ENCODE data around the gene CMTM4.

The CMTM4 gene

GRCh38 chr16:66696669-66697630, at the start of gene CMTM4:
Gene CMTM4 (minus strand): TSS chr16:66696743. CDS start chr16:66696525, 218 bp downstream.
- in situ Hi-C loops (cut with MboI; ENCODE audit: low sequenced_read_pairs): no loop called here

- in situ Hi-C loops (cut with MboI; ENCODE audit: low sequenced_read_pairs): no loop called here
Observed at GRCh38 chr16:66746048-66746447, 49.5 kb upstream of the CMTM4 start.

DNA sequence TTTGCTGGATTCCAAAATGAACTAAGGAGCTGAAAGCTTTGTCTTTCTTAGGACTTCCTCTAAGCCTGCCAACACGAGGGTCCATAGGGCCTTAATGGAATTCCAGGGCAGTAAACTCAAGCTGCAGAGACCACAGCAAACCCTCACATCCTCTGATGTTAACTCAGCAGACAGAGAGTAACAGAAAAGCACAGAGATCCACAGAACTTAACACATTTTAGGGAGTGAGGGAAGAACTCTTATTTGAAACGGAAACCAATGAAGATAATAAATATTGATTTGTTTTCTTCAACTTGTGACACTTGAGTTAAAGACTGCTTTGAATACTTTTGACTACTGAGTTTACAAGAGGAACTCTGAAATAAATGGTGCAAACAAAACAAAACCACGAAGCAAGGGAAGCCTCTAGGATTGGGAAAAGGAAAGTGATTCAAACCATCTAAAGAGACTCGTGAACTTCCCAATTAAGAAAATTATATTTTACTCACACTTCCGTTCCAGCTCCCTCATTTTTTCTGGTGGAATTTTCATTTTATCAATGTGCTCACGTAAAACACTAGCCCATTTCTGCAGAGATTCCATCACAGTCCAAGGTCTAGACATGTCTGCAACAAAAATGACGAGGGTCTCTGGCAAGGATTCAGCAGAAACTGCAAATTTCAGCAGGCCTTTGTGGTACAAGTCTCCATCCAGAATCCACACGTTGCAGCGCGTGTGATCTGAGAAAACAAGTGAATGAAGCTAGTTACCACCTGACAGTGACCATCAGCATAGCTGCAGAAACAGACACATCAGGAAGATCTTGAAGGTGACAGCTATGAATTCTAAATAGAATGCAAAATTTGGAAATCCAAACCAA, 45.6 kb upstream of the CMTM4 start:
- in situ Hi-C loops (cut with MboI; ENCODE audit: low sequenced_read_pairs): no loop called here

DNA sequence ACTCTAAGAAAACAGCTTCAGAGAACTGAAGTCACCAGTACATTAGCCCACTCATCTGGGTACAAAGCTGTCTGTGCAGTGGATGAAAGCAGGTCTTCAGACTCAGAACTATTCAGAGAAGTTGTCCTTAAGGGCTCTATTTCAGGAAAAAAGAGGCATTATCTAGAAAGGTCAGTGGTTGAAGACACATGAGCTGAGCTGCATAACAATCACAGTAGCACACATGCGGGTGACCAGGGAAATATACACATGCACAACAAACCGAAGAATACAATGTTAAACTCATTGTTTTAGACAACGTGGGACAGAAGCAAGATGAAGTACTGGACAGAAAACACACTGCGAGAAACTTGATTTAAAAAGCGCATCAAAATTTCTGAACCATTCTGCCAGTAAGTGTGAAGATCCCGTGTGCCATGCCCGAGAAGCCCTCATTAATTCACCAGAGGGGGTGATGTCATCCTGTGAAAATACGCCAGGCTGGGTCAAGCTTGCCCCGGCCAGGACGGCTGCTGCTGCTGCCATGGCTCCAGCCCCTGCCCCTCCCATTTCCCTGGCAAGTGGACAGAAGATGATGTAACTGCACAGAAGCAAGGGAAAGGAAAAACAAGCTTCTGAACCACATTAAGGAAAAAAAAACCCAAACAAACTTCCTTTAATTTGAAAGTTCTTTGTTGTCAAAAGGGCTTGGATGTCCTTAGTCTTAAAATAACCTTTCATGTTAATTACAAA, 44.8 kb upstream of the CMTM4 start:
- in situ Hi-C loops (cut with MboI; ENCODE audit: low sequenced_read_pairs): no loop called here

- in situ Hi-C loops (cut with MboI; ENCODE audit: low sequenced_read_pairs): no loop called here
Observed at GRCh38 chr16:66740533-66740932, 44.0 kb upstream of the CMTM4 start.

DNA sequence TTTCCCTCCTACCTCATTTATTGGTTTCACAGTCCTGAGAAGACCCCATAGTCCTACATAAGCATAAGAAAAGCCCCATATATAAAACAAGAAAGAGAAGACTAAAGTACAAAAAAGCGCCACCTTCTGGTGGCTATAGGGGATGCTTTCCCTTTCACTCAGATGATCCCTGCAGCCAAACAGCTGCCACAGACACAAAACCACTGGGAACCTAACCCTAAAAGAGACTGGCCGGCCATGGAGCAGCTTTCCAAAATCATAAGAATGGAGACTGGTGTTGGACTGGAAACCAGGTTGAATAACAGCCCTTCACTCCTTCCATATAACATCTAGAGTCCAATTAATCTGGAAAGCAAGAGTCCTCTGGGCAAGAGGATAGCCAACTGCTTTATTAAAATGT, 43.5 kb upstream of the CMTM4 start:
- in situ Hi-C loops (cut with MboI; ENCODE audit: low sequenced_read_pairs): no loop called here

DNA sequence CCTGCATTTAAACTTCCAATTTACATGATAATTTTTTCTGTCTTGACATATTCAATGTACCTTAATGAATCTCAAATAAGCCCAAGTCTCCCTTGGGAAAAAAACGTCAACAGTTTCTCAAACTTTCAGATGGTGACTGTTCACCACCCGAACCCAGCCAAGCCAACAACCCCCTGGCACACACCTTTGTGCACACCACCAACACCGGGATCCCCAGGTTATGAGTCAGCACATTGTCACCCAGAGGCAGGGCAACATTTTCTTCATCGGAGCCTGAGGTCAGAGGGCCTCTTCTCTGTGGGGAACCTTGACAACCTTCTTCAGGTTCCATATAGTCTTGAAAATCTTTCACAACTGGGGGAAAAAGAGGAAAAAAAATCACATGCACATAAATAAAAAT, 39.3 kb upstream of the CMTM4 start:
- in situ Hi-C loops (cut with MboI; ENCODE audit: low sequenced_read_pairs): no loop called here

DNA sequence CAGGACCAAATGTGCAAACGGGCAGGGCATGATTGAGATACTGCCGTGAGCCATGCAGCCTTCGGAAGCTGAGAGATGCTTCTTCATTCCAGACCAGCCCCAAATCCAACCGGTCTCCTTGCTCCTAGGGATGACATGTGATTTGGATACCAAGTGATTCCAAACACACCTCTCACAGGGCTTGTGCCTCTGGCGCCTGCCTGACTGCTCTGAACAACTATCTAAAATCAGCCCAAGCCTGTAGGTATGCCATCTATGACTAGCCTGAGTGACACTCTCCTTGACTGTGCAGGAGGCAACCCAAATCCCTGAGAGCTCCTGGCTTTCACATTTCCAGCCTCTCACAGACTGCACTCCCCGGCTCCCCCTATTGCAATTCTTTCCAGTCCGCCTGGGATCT, 34.6 kb upstream of the CMTM4 start:
- in situ Hi-C loops (cut with MboI; ENCODE audit: low sequenced_read_pairs): no loop called here

DNA sequence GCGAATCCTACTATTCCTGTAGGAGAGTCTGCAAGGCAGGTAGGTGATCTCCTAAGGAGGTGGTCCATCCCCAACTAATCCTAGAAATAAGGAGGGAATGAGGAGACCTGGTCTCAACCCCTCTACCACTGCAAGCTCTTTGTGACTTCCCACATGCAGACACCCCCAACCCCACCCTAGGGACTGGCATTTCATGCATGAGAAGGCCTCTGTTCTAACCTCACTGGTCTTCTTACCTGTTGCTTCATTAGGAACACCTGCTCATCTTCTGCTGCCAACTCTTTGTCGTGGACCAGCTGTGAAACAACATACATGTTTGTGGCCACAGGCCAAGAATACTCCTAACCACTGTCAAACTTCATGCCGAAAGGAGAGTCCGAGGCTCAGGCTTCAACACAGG, 32.3 kb upstream of the CMTM4 start:
- in situ Hi-C loops (cut with MboI; ENCODE audit: low sequenced_read_pairs): no loop called here

GRCh38 chr16:66728117-66728787, 31.7 kb upstream of the CMTM4 start:
- in situ Hi-C loops (cut with MboI; ENCODE audit: low sequenced_read_pairs): no loop called here

GRCh38 chr16:66720766-66721165, 24.2 kb upstream of the CMTM4 start:
- in situ Hi-C loops (cut with MboI; ENCODE audit: low sequenced_read_pairs): no loop called here

- in situ Hi-C loops (cut with MboI; ENCODE audit: low sequenced_read_pairs): no loop called here
Observed at GRCh38 chr16:66719246-66719645, 22.7 kb upstream of the CMTM4 start.

DNA sequence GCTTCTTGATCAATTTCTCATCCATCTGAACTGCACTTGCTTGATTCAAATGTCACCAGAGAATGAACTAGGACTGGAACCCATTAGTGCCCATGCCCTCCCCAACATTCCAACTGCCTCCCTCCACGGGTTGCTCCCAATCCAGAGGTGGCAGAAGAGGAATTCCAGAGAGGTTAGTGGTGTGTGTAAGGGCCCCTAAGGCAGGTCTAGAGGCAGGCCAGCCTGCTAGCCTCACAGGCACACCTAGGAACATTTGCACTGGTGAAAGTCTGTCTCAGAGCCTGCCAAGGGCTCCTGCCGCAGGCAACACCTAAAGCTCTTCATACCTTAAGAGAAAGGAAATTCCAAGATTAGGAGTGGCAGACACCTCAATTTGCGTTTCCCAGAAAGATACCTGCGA, 21.2 kb upstream of the CMTM4 start:
- in situ Hi-C loops (cut with MboI; ENCODE audit: low sequenced_read_pairs): no loop called here

GRCh38 chr16:66717112-66717675, 20.7 kb upstream of the CMTM4 start:
- in situ Hi-C loops (cut with MboI; ENCODE audit: low sequenced_read_pairs): no loop called here

DNA sequence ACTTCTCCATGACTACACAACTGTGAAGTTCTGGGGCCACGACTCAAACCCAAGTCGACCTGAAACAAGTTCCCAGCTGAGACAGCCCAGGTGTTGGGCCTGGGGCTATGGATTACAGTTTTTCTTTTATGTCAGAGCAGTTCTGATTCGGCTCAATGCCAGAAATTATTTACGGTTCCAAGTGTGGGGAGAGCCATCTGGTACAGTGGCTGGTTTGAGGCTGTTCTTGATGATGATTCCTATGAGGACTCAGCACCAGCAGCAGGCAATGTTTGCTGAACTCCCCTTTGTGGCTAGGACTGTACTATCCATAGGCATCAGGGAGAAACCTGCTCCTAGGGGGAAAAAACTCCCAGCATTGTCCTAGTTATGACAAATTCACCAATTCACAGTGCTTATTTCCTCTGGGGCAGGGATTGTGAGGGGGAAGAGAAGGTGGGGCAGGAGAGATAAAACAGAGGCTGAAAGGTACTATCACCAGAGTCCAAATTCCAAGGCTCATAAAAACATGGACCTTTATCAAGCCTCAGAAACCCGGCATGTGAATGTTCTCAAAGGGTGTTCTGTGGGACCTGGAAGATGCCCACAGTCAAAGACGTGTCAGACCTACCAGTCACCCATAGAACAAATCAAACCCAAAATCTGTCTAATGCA, 18.2 kb upstream of the CMTM4 start:
- in situ Hi-C loops (cut with MboI; ENCODE audit: low sequenced_read_pairs): no loop called here

- in situ Hi-C loops (cut with MboI; ENCODE audit: low sequenced_read_pairs): no loop called here
Observed at GRCh38 chr16:66714062-66714461, 17.5 kb upstream of the CMTM4 start.

- in situ Hi-C loops (cut with MboI; ENCODE audit: low sequenced_read_pairs): no loop called here
Observed at GRCh38 chr16:66713076-66713475, 16.5 kb upstream of the CMTM4 start.

- in situ Hi-C loops (cut with MboI; ENCODE audit: low sequenced_read_pairs): no loop called here
Observed at GRCh38 chr16:66712512-66712911, 16.0 kb upstream of the CMTM4 start.

DNA sequence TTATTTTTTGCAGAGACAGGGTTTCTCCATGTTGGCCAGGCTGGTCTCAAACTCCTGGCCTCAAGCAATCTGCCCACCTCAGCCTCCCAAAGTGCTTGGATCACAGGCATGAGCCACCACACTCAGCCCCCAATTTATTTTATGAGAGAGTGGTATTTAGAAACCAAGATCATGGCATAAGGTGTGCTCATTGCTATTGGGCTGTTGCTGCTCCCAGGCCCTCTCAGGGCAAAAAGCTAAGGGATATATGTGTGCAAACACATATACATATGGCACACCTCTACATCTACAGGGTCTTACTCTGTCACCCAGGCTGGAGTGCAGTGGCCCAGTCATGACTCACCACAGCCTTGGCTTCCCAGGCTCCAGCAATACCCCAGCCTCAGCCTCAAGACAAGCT, 15.0 kb upstream of the CMTM4 start:
- in situ Hi-C loops (cut with MboI; ENCODE audit: low sequenced_read_pairs): no loop called here

DNA sequence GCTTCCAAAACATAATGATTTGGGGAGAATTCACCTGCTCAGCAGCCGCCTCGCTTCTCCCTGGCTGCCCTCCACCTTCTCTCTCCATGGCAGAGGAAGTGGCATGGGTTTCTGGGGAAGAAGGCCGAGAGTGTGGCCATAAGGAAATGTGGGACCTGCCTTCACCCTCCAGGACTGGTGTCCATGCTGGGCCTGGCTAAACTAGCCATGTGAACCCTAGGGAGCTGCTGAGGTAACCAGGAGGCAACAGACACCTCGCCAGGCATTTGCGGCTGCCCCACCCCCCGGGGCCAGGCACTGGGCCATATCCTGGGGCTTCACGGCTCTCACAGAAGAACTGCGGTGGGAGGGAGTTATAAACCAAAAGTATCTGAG, 9.9 kb upstream of the CMTM4 start:
- in situ Hi-C loops (cut with MboI; ENCODE audit: low sequenced_read_pairs): no loop called here
